ENCODE measurements around the gene ETFBKMT.
A peak's percentile ranks its signal among the peaks of the same experiment; 100 is the strongest.

ETFBKMT gene
- 0.91 to 6.0 (median 3.2) reads per million in 18 experiments for total RNA-seq

GRCh38 chr12:31659087-31659942 is at the start of gene ETFBKMT:
Gene ETFBKMT, plus strand, starts transcription at chr12:31659688. Its CDS starts 2,266 bp downstream, at chr12:31661954.
- DNase-seq: peak; percentile 92 to 93

- no peak for DNase-seq
These were observed 46.7 kb upstream of the ETFBKMT start for GRCh38 chr12:31612819-31613218.

GRCh38 chr12:31618228-31619025 is 41.1 kb upstream of the ETFBKMT start:
- DNase-seq: no peak

GRCh38 chr12:31620311-31620710 is 39.2 kb upstream of the ETFBKMT start:
- no peak for DNase-seq

GRCh38 chr12:31622038-31622437 is 37.5 kb upstream of the ETFBKMT start:
- no peak for DNase-seq

GRCh38 chr12:31626270-31626995 is 33.1 kb upstream of the ETFBKMT start:
- DNase-seq: no peak

- no peak for DNase-seq
These were observed 31.9 kb upstream of the ETFBKMT start for GRCh38 chr12:31627456-31628054.

GRCh38 chr12:31629756-31630732 is 29.4 kb upstream of the ETFBKMT start:
- no peak for DNase-seq

- DNase-seq: no peak
These were observed 28.3 kb upstream of the ETFBKMT start for GRCh38 chr12:31631023-31631724.

GRCh38 chr12:31631809-31632208 is 27.7 kb upstream of the ETFBKMT start:
- DNase-seq: peak; percentile 59 to 62

- no peak for DNase-seq
These were observed 26.0 kb upstream of the ETFBKMT start for GRCh38 chr12:31633464-31633863.

GRCh38 chr12:31634620-31635019 is 24.9 kb upstream of the ETFBKMT start:
- DNase-seq: no peak

GRCh38 chr12:31641509-31642090 is 17.9 kb upstream of the ETFBKMT start:
- DNase-seq: no peak

GRCh38 chr12:31644536-31644935 is 15.0 kb upstream of the ETFBKMT start:
- no peak for DNase-seq

- DNase-seq: peak; percentile 30 to 36
These were observed 13.6 kb upstream of the ETFBKMT start for GRCh38 chr12:31645924-31646323.

- DNase-seq: peak; percentile 45 to 63
These were observed 12.4 kb upstream of the ETFBKMT start for GRCh38 chr12:31647086-31647491.

- DNase-seq: no peak
These were observed 8.6 kb upstream of the ETFBKMT start for GRCh38 chr12:31650918-31651317.

- no peak for DNase-seq
These were observed 7.5 kb upstream of the ETFBKMT start for GRCh38 chr12:31651893-31652521.

- no peak for DNase-seq
These were observed 4.3 kb upstream of the ETFBKMT start for GRCh38 chr12:31655208-31655607.

- DNase-seq: no peak
These were observed 3.7 kb upstream of the ETFBKMT start for GRCh38 chr12:31655792-31656191.

All from inflammatory macrophage (primary cell).